CD4-positive, alpha-beta T cell treated with Interleukin-2 at 100 ng/mL for 4 hours (primary cell): ENCODE data around the gene FZD7.

Source experiments
- DNase-seq: peaks from one replicate; pipeline ENCODE4 v3.0.0-alpha.2; 2020; ENCODE audit warnings: low spot score

Gene FZD7

GRCh38 chr2:202038471-202039277 lies 5.0 kb downstream of the FZD7 start:
- DNase-seq = no peak

- no peak for DNase-seq
Measured at GRCh38 chr2:202039278-202040078, 5.8 kb downstream of the FZD7 start.

- DNase-seq = no peak
Measured at GRCh38 chr2:202040079-202040844, 6.6 kb downstream of the FZD7 start.

- no peak for DNase-seq
Measured at GRCh38 chr2:202042444-202042843, 8.8 kb downstream of the FZD7 start.

GRCh38 chr2:202043475-202043874 lies 9.8 kb downstream of the FZD7 start:
- no peak for DNase-seq

- no peak for DNase-seq
Measured at GRCh38 chr2:202044777-202045176, 11.1 kb downstream of the FZD7 start.

GRCh38 chr2:202046572-202046971 lies 12.9 kb downstream of the FZD7 start:
- no peak for DNase-seq

- DNase-seq = no peak
Measured at GRCh38 chr2:202049092-202049728, 15.6 kb downstream of the FZD7 start.

- DNase-seq = no peak
Measured at GRCh38 chr2:202049840-202050239, 16.2 kb downstream of the FZD7 start.

GRCh38 chr2:202050652-202051051 lies 17.0 kb downstream of the FZD7 start:
- no peak for DNase-seq

- no peak for DNase-seq
Measured at GRCh38 chr2:202051499-202052161, 18.0 kb downstream of the FZD7 start.

- DNase-seq = no peak
Measured at GRCh38 chr2:202052235-202052634, 18.6 kb downstream of the FZD7 start.

GRCh38 chr2:202054679-202055078 lies 21.0 kb downstream of the FZD7 start:
- no peak for DNase-seq

GRCh38 chr2:202056611-202057010 lies 23.0 kb downstream of the FZD7 start:
- DNase-seq = no peak

GRCh38 chr2:202060218-202060617 lies 26.6 kb downstream of the FZD7 start:
- DNase-seq = no peak

GRCh38 chr2:202061695-202062094 lies 28.0 kb downstream of the FZD7 start:
- no peak for DNase-seq

GRCh38 chr2:202064171-202064880 lies 30.7 kb downstream of the FZD7 start:
- DNase-seq = no peak

- no peak for DNase-seq
Measured at GRCh38 chr2:202064881-202065230, 31.2 kb downstream of the FZD7 start.

GRCh38 chr2:202065876-202066275 lies 32.2 kb downstream of the FZD7 start:
- DNase-seq = no peak

- no peak for DNase-seq
Measured at GRCh38 chr2:202066875-202067274, 33.2 kb downstream of the FZD7 start.

GRCh38 chr2:202067589-202067988 lies 33.9 kb downstream of the FZD7 start:
- DNase-seq = no peak
